Liver (tissue), 3 donors: ENCODE results near the gene NAT9.

Experiments
- ATF3 ChIP-seq: IDR thresholded peaks from 2 replicates; pipeline ENCODE4 v1.6.1; 2016; ENCODE audit warnings: antibody characterized with exemption
- CTCF ChIP-seq: fragments of 150-350 bp; IDR thresholded peaks from 2 replicates; pipeline ENCODE4 v1.5.1; 2017; ENCODE audit warnings: improper control_type of control experiment, low read depth, low read length; ENCODE audit not compliant: missing input control
- GABPA ChIP-seq, 2 donors: IDR thresholded peaks in 1 of 2; conservative IDR thresholded peaks in 1 of 2; 2 replicates each; pipeline ENCODE4 v1.6.1; 2016; ENCODE audit warnings: antibody characterized with exemption in 2 of 2, mild to moderate bottlenecking in 1 of 2, moderate library complexity in 1 of 2
- MAX ChIP-seq: IDR thresholded peaks from 2 replicates; pipeline ENCODE4 v1.6.1; 2016; ENCODE audit warnings: antibody characterized with exemption
- RXRA ChIP-seq, 2 donors: IDR thresholded peaks; 2 replicates each; pipeline ENCODE4 v1.6.1; 2017 to 2018; ENCODE audit warnings: antibody characterized with exemption in 2 of 2, mild to moderate bottlenecking in 1 of 2
- YY1 ChIP-seq: IDR thresholded peaks from 2 replicates; pipeline ENCODE4 v1.6.1; 2016; ENCODE audit warnings: antibody characterized with exemption, mild to moderate bottlenecking
- ZBTB33 ChIP-seq: IDR thresholded peaks from 2 replicates; pipeline ENCODE4 v1.6.1; 2016; ENCODE audit warnings: antibody characterized with exemption
- donor health status: healthy.
- donor health status: healthy.

DNA sequence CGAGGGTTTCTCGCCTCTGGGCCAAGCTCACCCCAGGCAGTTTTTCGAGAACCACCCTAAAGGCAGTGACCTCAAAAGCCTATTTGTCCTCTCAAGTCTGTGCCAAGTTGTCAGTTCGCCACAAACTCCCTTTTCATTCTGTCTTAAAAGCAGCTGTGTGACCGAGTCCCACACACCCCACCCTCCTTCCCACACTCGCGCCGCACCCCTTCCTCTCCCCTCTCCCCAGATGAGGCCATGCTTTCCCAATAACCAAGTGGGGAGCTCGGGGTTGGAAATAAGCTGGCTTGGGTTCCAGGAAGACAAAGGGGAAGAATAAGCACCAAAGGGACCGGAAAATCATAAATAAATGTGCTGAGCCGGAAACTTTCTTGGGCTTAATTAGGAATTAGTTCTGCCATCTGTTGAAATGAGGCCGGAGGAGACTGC lies 46.8 kb upstream of the NAT9 start:
- no peak for TF ChIP-seq ZBTB33
- no peak for TF ChIP-seq CTCF
- no peak for TF ChIP-seq MAX
- TF ChIP-seq ATF3 = no peak
- no peak for TF ChIP-seq RXRA (IDR thresholded peaks at IDR 0.05)
- no peak for TF ChIP-seq YY1
- no peak for TF ChIP-seq GABPA (IDR thresholded peaks at IDR 0.05 in 1 of 2, conservative IDR thresholded peaks at IDR 0.05 in 1 of 2)
